Brain microvascular endothelial cell (primary cell): Measurements from ENCODE around the gene MYBPHL.

Experiments
- DNase-seq: peaks from one replicate; pipeline ENCODE4 v3.0.0-alpha.2; 2020
- H3K27ac ChIP-seq: fragments of 250-450 bp; sonication (Bioruptor Pico); 2 replicates; pipeline ENCODE4 v1.5.1; 2020; ENCODE audit warnings: mild to moderate bottlenecking, moderate library complexity
- H3K27me3 ChIP-seq: fragments of 250-450 bp; sonication (Bioruptor Pico); replicated peaks from 2 replicates; pipeline ENCODE4 v1.5.1; 2020; ENCODE audit warnings: mild to moderate bottlenecking
- H3K36me3 ChIP-seq: fragments of 250-450 bp; sonication (Bioruptor Pico); replicated peaks from 2 replicates; pipeline ENCODE4 v1.5.1; 2020; ENCODE audit warnings: mild to moderate bottlenecking
- H3K4me3 ChIP-seq: 2 replicates; pipeline ENCODE4 v1.5.1; 2011; ENCODE audit warnings: low read depth, mild to moderate bottlenecking, control low read depth, low read length, moderate library complexity
- CTCF ChIP-seq: IDR thresholded peaks from 2 replicates; pipeline ENCODE4 v1.5.1; 2011; ENCODE audit warnings: low read depth, mild to moderate bottlenecking, moderate library complexity, low read length, control low read depth, inconsistent platforms; ENCODE audit errors: missing control alignments
- in situ Hi-C: cut with HindIII; loops from 2 replicates; pipeline ENCODE4 v1.10.0; 2017; ENCODE audit warnings: low sequenced_read_pairs, low pct_ligation_motif_present

MYBPHL gene

DNA sequence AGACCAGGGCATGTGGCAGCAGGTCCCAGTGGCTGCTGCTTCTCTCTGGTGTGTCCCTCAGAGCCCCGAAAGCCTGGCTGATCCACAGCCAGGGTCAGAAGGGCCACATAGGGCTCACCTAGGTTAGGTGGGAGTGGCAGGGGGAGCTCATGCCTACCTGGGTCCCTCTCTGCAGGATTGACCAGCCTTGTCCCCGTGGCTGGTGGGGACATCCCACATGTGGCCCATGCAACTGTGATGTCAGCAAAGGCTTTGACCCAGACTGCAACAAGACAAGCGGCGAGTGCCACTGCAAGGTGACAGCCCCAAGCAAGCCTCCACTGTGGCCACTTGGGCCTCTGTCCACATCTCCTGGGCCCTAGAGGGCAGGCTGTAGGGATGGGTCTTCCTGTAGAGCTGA, 41.8 kb downstream of the MYBPHL start:
- Histone ChIP-seq H3K27me3 (no peaks in the 10 kb centered on the region), H3K36me3 (no peaks in the 10 kb centered on the region), H3K4me3 (no peak overlapping the region), H3K27ac (no peak overlapping the region)
- TF ChIP-seq CTCF = no peak
- no peak for DNase-seq
- in situ Hi-C loops = no loop called here

- Histone ChIP-seq H3K27me3 (no peaks in the 10 kb centered on the region), H3K27ac (no peak overlapping the region), H3K36me3 (no peaks in the 10 kb centered on the region), H3K4me3 (no peak overlapping the region)
- in situ Hi-C loops = no loop called here
- no peak for DNase-seq
- TF ChIP-seq CTCF = no peak
These were observed 42.4 kb downstream of the MYBPHL start for GRCh38 chr1:109264379-109264755.

DNA sequence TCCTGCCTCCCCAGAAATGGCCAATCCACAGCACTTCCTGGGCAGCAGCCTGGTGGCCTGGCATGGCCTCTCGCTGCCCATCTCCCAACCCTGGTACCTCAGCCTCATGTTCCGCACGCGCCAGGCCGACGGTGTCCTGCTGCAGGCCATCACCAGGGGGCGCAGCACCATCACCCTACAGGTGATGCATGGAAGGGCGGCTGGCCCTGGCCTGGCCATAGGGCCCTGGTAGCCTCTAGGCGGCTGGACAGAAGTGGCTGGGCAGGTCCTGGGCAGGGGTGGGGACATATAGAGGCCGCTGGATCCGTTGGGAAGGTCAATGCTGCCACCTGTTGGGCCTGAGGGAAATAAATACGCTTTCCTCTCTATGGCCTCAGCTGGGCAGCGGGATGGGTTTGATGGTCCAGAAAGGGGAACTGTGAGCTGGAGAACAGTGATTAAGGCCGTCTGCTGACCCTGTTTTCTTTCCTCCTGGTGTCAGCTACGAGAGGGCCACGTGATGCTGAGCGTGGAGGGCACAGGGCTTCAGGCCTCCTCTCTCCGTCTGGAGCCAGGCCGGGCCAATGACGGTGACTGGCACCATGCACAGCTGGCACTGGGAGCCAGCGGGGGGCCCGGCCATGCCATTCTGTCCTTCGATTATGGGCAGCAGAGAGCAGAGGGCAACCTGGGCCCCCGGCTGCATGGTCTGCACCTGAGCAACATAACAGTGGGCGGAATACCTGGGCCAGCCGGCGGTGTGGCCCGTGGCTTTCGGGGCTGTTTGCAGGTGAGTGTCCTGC, 43.0 kb downstream of the MYBPHL start:
- H3K27ac ChIP-seq = no peak overlapping the region
- DNase-seq = peak; percentile 65
- peak; percentile 99 for TF ChIP-seq CTCF
- no peaks in the 10 kb centered on the region for H3K36me3 ChIP-seq
- in situ Hi-C loops = no loop called here
- H3K27me3 ChIP-seq = no peaks in the 10 kb centered on the region
- no peak overlapping the region for H3K4me3 ChIP-seq

GRCh38 chr1:109263234-109263596, 43.6 kb downstream of the MYBPHL start:
- Histone ChIP-seq H3K27ac (no peak overlapping the region), H3K27me3 (no peaks in the 10 kb centered on the region), H3K36me3 (no peaks in the 10 kb centered on the region), H3K4me3 (no peak overlapping the region)
- DNase-seq = no peak
- no peak for TF ChIP-seq CTCF
- in situ Hi-C loops = no loop called here

DNA sequence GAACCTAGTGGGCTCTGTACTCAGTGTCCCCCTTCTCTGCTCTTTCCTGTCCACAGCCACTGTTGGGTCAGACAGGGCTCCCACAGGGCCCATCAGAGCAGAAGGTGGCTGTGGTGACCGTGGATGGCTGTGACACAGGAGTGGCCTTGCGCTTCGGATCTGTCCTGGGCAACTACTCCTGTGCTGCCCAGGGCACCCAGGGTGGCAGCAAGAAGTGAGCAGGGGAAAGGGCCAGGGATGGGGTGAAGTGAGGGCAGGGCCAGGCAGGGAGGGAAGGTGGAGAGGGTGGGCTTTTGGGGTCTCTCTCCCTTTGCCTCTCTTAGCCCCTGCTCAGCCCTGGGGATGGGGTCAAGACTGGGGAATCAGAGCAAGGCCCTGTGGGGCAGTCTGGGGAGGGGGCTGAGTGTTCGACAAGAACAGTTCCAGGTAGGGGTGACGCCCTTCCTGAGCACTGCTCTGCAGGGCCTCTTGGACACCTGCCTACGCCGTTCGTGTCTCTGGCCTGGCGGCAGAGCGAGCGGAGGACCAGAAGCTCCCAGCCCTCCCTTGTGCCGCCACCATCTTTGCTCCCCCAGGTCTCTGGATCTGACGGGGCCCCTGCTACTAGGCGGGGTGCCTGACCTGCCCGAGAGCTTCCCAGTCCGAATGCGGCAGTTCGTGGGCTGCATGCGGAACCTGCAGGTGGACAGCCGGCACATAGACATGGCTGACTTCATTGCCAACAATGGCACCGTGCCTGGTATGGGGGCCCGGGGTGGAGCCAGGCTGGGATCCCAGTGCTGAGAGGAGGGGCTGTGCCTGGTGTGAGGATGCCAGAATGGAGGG, 44.4 kb downstream of the MYBPHL start:
- H3K36me3 ChIP-seq = no peaks in the 10 kb centered on the region
- H3K27me3 ChIP-seq = no peaks in the 10 kb centered on the region
- TF ChIP-seq CTCF = no peak
- no peak overlapping the region for H3K4me3 ChIP-seq
- no peak for DNase-seq
- in situ Hi-C loops = no loop called here
- no peak overlapping the region for H3K27ac ChIP-seq

- H3K27me3 ChIP-seq = no peaks in the 10 kb centered on the region
- H3K36me3 ChIP-seq = no peaks in the 10 kb centered on the region
- in situ Hi-C loops = no loop called here
- no peak for DNase-seq
- TF ChIP-seq CTCF = no peak
- H3K4me3 ChIP-seq = no peak overlapping the region
- no peak overlapping the region for H3K27ac ChIP-seq
These were observed 45.2 kb downstream of the MYBPHL start for GRCh38 chr1:109261578-109261977.
